Subcutaneous abdominal adipose tissue (tissue), 5 donors: ENCODE data around the gene CCNL2.
A peak's percentile ranks its signal among the peaks of the same experiment; 100 is the strongest.

Source experiments
- H3K27ac ChIP-seq: one replicate; pipeline ENCODE4 v1.7.0; 2013; ENCODE audit warnings: low read depth, mild to moderate bottlenecking, inconsistent platforms, low read length, moderate library complexity
- H3K27me3 ChIP-seq, 5 donors: one replicate each; pipeline ENCODE4 v1.7.0; 2013; ENCODE audit warnings: low read length in 5 of 5, inconsistent platforms in 1 of 5; ENCODE audit not compliant: control insufficient read depth in 5 of 5, insufficient read depth in 4 of 5
- H3K36me3 ChIP-seq, 5 donors: one replicate each; pipeline ENCODE4 v1.7.0; 2013; ENCODE audit warnings: low read length in 5 of 5; ENCODE audit not compliant: control insufficient read depth in 5 of 5, insufficient read depth in 5 of 5
- H3K4me1 ChIP-seq, 5 donors: one replicate each; pipeline ENCODE4 v1.7.0; 2013; ENCODE audit warnings: low read length in 5 of 5, mild to moderate bottlenecking in 3 of 5, moderate library complexity in 1 of 5; ENCODE audit not compliant: control insufficient read depth in 5 of 5, insufficient read depth in 5 of 5
- H3K4me3 ChIP-seq, 5 donors: one replicate each; pipeline ENCODE4 v1.7.0; 2013; ENCODE audit warnings: low read length in 5 of 5, low read depth in 1 of 5
- H3K9ac ChIP-seq, 5 donors: one replicate each; pipeline ENCODE4 v1.7.0; 2013; ENCODE audit warnings: low read length in 5 of 5, mild to moderate bottlenecking in 4 of 5, moderate library complexity in 3 of 5
- H3K9me3 ChIP-seq, 5 donors: one replicate each; pipeline ENCODE4 v1.7.0; 2013; ENCODE audit warnings: low read length in 5 of 5; ENCODE audit not compliant: control insufficient read depth in 5 of 5
- donor health status: healthy.
- donor health status: healthy.
- donor health status: healthy.
- donor health status: healthy.
- donor health status: healthy.

CCNL2 gene

DNA sequence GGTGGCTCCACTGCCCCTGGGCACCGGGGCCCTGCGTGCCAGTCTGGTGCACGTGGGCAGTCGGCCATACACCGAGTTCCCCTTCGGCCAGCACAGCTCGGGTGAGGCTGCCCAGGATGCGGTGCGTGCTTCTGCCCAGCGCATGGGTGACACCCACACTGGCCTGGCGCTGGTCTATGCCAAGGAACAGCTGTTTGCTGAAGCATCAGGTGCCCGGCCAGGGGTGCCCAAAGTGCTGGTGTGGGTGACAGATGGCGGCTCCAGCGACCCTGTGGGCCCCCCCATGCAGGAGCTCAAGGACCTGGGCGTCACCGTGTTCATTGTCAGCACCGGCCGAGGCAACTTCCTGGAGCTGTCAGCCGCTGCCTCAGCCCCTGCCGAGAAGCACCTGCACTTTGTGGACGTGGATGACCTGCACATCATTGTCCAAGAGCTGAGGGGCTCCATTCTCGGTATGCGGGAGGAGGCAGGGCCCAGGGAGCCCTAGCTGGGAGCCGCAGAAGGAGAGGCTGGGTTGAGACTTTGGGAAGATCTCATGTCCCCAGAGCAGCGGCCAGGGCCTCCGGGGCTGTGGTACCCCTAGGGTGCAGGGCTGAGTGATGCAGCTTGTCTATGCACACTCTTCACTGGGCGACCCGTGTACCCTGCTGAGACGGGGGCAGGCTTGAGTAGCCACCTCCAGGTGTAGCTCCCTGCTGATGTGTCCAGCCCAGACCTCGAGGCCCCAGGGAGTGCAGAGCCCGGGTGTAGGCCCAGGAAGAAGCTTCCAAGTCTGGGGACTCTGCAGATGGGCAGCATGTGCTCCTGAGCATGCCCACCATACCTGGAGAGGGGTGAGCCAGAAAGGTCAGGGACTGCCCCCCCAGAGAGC, 38.1 kb upstream of the CCNL2 start:
- Histone ChIP-seq H3K4me1 (peaks cover 5 to 73% (median 66%) of the 10 kb centered on the region in 5 donors), H3K27ac (no peak overlapping the region), H3K9ac (no peak overlapping the region), H3K27me3 (peaks cover 0 to 3% (median 0%) of the 10 kb centered on the region in 5 donors), H3K4me3 (peak overlapping the region in 3 of 5 donors; percentile 58 to 67 (median 62)), H3K36me3 (peaks cover 0 to 4% (median 0%) of the 10 kb centered on the region in 5 donors), H3K9me3 (no peaks in the 10 kb centered on the region)

DNA sequence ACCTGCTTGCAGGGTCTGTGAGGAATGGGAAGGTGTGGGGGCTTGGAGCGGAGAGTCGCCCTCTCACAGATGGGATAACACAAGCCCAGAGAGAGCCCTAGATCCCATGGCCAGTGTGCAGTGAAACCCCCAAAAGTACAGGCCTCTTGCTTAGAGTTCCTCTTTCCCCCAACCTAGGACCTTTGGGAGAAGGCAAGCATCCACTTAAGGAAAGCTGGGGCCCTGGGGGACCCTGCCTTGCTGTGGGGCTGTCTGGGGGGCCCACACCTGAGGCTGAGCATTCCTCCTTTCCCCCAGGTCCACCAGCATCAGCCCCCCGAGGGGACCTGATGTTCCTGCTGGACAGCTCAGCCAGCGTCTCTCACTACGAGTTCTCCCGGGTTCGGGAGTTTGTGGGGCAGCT, 37.5 kb upstream of the CCNL2 start:
- Histone ChIP-seq H3K36me3 (peaks cover 0 to 4% (median 0%) of the 10 kb centered on the region in 5 donors), H3K9ac (peak overlapping the region in 3 of 5 donors; percentile 0 to 64 (median 45)), H3K4me3 (peak overlapping the region in 4 of 5 donors; percentile 58 to 71 (median 64)), H3K9me3 (no peaks in the 10 kb centered on the region), H3K27ac (no peak overlapping the region), H3K27me3 (peaks cover 0 to 3% (median 0%) of the 10 kb centered on the region in 5 donors), H3K4me1 (peaks cover 5 to 77% (median 69%) of the 10 kb centered on the region in 5 donors)

DNA sequence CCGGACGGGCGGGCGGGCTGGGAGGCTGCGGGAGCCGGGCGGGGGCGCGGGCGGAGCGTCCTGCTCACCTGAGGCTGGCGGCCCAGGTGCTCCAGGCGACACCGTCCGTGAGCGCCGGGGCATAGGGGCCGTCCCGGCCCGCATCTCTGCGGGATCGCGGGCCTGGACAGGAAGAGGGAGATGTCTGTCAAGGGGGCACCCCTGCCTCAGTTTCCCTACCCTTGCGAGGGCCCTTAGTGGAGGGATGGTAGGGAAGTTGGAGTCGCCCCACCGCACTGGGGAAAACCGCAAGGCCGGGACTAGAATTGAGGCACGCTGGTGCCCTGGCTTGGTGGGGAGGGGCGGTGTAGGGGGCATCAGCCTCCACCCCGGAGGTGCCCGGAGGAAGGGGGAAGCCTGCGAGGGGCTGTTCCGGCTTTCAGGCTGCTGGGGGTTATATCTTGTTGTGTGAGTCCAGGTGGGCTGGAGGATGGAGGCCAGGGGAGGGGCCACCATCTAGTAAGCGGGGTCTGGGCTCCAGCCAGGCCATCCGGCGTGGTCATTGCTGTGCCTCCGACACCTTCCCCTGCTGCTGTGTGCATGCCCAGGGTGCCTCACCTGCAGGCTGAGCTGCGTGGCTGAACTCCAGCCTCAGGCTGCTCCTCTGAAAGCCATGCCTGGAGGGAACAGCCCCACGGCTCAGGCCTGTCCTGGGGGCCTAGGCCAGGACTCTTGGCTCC, 36.9 kb upstream of the CCNL2 start:
- H3K27ac ChIP-seq = no peak overlapping the region
- H3K4me3 ChIP-seq = peak overlapping the region in 4 of 5 donors; percentile 58 to 71 (median 64)
- no peaks in the 10 kb centered on the region for H3K9me3 ChIP-seq
- H3K9ac ChIP-seq = peak overlapping the region in 4 of 5 donors; percentile 0 to 64 (median 54)
- H3K27me3 ChIP-seq = peaks cover 0 to 3% (median 0%) of the 10 kb centered on the region in 5 donors
- H3K36me3 ChIP-seq = peaks cover 0 to 4% (median 0%) of the 10 kb centered on the region in 5 donors
- peaks cover 5 to 77% (median 69%) of the 10 kb centered on the region in 5 donors for H3K4me1 ChIP-seq

DNA sequence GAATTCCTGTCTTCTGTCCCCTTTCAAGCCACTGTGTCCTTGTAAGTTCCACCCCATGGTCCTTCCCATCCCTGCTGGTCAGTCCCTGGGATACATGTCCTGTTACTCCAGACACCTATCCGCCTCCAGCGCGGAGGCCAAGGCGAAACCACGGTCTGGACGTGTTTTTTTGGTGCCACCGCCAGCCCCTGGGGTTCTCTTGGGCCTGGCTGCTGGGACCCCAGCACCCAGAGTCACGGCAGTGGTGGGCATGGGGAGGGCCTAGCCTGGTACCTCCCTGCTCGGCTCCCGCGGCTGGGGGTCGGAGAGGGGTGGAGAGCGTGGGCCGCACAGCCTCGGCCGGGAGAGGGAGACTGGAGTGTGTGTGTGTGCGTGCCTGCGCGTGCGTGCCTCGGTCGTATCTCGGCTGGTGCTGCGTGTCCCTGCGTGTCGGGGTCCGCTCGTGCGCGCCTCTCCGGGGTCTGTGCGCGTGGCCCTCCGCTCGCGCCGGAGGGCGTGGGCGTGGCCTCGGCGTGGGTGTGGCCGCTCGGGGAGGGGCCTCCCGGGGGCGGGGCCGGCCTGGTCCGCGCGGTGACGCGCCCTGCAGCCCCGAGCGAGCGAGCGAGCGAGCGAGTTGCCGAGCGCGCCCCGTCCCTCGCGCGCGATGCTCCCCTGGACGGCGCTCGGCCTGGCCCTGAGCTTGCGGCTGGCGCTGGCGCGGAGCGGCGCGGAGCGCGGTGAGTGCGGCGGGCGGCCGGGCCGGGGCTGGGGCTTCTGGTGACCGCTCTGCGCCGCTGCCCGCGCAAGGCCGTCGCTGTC, 36.2 kb upstream of the CCNL2 start, which contains the start of gene VWA1:
Gene VWA1, plus strand, starts transcription at position 585 of the 798 bp plus-strand sequence. Its CDS starts 59 bp downstream, at position 644.
- H3K4me1 ChIP-seq = peaks cover 2 to 76% (median 69%) of the 10 kb centered on the region in 5 donors

DNA sequence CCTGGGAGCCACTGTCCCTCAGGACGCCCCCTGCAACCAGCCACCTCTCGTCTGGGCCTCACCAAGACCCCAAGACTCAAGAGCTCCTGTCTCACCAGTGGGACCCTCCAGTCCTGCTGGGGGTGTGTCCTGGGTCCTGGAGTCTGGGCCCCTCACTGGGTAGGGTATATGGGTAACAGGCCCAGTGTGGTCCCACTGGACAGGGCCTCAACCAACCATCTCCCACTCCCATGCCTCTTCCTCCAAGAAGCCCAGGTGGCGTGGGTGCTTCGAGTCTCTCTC, 35.6 kb upstream of the CCNL2 start:
- H3K4me3 ChIP-seq = peak overlapping the region; percentile 11 to 71 (median 62)
- peaks cover 4 to 78% (median 74%) of the 10 kb centered on the region in 5 donors for H3K4me1 ChIP-seq
- H3K27ac ChIP-seq = peak overlapping the region; percentile 90
- H3K27me3 ChIP-seq = peaks cover 0 to 3% (median 0%) of the 10 kb centered on the region in 5 donors
- peak overlapping the region in 4 of 5 donors; percentile 55 to 74 (median 62) for H3K9ac ChIP-seq
- H3K9me3 ChIP-seq = no peaks in the 10 kb centered on the region
- H3K36me3 ChIP-seq = peaks cover 0 to 4% (median 0%) of the 10 kb centered on the region in 5 donors

More for the DNA sequence above, 36.2 kb upstream of the CCNL2 start, which contains the start of gene VWA1:
- Histone ChIP-seq H3K27ac (peak within 1 kb of the TSS; percentile 90), H3K9ac (peak within 1 kb of the TSS; percentile 55 to 74 (median 63)), H3K4me3 (peak within 1 kb of the TSS; percentile 25 to 71 (median 62)), H3K9me3 (no peaks in the 10 kb centered on the region), H3K27me3 (peaks cover 0 to 3% (median 0%) of the 10 kb centered on the region in 5 donors), H3K36me3 (peaks cover 0 to 4% (median 0%) of the 10 kb centered on the region in 5 donors)

DNA sequence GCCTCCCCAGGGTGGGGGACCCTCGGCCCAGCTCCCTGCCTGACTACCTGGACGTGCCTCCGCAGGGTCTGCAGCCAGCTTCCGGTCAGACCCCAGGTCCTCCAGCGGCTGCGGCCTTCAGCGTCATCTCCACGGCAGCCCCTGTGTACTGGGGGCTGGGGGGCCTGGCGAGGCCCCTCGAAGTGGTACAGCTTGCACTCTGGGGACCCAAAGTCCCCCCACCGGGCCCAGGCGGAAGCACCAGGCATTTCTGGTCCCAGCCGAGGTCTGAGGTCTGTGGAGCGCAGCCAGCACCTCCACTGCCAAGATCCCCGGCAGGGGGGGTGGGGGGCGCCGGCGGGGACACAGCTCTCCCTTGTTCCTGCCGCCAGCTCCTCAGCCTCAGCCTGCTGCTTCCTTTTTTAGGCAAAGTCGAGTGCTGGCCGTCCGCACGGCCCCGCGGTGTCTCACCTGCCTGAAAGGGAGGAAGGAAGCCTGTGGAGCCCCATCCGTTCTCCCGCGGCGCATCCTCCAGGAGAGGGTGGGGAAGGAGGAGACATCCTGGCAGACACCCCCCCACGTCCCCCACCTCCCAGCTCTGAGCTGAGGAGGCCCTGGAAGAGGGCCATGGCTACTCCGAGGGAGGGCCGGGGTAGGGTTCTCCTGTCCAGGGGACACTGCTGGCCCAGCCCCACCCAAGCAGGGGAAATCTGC, 35.1 kb upstream of the CCNL2 start:
- Histone ChIP-seq H3K27me3 (peaks cover 0 to 3% (median 0%) of the 10 kb centered on the region in 5 donors), H3K4me1 (peaks cover 6 to 83% (median 79%) of the 10 kb centered on the region in 5 donors)

DNA sequence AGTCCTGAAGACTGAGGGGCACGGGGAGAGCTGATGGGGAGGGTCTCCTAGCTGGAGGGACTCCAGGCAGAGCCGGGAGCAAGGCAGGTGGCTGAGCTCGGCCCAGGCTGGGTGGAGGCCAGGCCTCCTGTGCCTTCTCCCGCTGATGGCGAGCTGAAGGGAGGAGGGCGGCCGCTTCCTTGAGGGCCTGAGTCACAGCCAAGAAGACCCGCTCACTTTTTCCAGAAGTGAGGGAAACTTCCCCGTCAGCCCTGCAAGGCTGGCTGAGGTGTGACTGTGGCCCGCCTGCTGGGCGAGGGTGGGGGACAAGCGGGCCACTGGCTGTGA, 34.6 kb upstream of the CCNL2 start:
- peak overlapping the region in 2 of 5 donors; percentile 21 to 67 for H3K4me3 ChIP-seq
- H3K9ac ChIP-seq = peak overlapping the region in 4 of 5 donors; percentile 29 to 72 (median 70)
- peaks cover 0 to 2% (median 0%) of the 10 kb centered on the region in 5 donors for H3K36me3 ChIP-seq
- H3K9me3 ChIP-seq = no peaks in the 10 kb centered on the region
- H3K27me3 ChIP-seq = peaks cover 0 to 3% (median 0%) of the 10 kb centered on the region in 5 donors
- peak overlapping the region; percentile 90 for H3K27ac ChIP-seq
- H3K4me1 ChIP-seq = peaks cover 6 to 83% (median 81%) of the 10 kb centered on the region in 5 donors

More for the DNA sequence above, 35.1 kb upstream of the CCNL2 start:
- Histone ChIP-seq H3K27ac (peak overlapping the region; percentile 90), H3K9ac (peak overlapping the region in 4 of 5 donors; percentile 29 to 70 (median 68)), H3K4me3 (peak overlapping the region in 3 of 5 donors; percentile 11 to 67 (median 62)), H3K9me3 (no peaks in the 10 kb centered on the region), H3K36me3 (peaks cover 0 to 4% (median 0%) of the 10 kb centered on the region in 5 donors)

DNA sequence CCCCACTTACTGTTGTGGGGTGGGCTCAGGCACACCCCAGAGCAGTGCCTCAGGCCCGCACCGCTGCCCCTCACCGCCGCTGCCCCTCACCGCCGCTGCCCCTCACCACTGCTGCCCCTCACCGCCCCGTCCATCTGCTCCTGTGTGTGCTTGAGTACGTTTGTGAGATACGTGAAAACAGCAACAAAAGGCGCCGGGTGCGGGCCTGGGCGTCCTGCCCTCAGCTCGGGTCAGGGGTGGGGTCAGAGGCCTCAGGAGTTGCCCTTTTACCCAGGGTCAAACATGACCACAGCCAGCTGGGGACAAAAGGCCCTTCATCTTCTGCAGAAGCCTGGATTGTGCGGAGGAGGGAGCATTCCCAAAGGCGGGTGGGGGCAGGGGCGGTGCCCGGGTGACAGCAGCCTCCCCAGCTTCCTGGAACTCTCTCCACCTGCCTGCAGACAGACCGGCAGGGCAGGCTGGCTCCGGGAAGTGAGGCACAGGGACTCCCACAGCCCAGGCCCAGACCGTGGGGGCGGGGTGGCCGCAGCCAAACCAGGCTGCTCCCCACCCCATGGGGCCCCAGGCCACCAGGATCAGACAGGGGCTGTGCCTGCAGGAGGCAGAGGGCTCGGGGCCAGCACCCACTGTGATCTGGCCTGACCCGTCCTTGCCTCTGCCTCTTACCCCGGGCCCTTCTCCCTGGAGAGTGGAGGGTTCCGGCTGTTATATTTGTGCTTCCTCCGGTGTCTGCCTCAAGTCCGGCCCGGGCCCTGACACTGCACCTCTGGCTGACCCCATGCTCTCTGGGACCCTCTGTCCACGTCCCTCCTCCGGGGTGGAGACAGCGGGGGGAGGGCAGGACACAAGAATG, 34.0 kb upstream of the CCNL2 start:
- Histone ChIP-seq H3K36me3 (peaks cover 0 to 2% (median 0%) of the 10 kb centered on the region in 5 donors), H3K4me1 (peaks cover 6 to 86% (median 81%) of the 10 kb centered on the region in 5 donors), H3K27ac (peak overlapping the region; percentile 90), H3K9ac (peak overlapping the region in 4 of 5 donors; percentile 29 to 72 (median 70)), H3K9me3 (no peaks in the 10 kb centered on the region), H3K27me3 (peaks cover 0 to 3% (median 0%) of the 10 kb centered on the region in 5 donors), H3K4me3 (peak overlapping the region in 1 of 5 donors; percentile 21)
